HS-27A (cell line): ENCODE measurements around the gene EFCAB8.
"Not testable (repeated sequence)": the region's sequence is repeated elsewhere in the genome, so short reads cannot be mapped to it uniquely, and the experiment has no call there.

ENCODE experiments used
- DNase-seq: peaks from one replicate; pipeline ENCODE4 v3.0.0-alpha.2; 2012; ENCODE audit warnings: low read depth, missing footprints

Gene EFCAB8

DNA sequence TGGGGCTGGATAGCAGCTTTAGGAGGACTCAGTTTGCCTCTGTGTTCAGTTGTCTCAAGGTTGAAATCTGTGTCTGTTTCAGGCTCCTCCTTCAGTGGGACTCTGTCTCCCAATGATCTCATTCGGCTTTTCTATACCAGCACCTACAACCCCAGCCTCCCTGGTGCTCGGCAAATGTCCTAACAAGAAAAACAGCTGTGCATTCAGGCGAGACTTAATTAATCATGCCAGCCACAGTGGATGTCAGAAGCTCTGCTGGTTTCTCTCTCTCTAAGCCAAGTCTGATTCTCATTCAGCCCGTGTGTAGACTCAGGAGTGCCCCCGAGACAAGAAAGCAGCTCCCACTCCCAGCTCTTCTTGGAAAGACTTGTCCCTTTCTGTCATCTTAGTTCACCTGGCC, 98.7 kb downstream of the EFCAB8 start:
- DNase-seq, result no peak

DNA sequence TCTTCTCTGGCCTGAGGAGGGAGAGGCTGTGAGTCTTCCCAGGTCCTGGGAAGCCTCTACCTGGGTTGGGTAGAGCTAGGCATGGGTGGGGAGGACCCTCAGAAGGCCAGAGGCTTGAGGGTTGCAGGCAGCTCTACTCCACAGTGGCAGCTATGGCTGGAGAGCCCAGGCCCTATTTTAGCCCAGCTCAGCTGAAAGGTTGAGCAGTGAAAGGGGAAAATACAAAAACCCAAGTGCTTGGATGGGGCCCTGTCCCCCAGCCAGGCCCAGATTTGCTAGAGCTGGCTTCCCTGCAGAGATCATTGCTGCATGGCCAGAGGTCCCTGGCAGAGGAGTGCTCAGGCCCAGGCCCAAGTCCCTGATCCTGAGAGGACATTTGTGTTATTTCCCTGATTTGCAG, 99.9 kb downstream of the EFCAB8 start:
- no peak for DNase-seq

DNA sequence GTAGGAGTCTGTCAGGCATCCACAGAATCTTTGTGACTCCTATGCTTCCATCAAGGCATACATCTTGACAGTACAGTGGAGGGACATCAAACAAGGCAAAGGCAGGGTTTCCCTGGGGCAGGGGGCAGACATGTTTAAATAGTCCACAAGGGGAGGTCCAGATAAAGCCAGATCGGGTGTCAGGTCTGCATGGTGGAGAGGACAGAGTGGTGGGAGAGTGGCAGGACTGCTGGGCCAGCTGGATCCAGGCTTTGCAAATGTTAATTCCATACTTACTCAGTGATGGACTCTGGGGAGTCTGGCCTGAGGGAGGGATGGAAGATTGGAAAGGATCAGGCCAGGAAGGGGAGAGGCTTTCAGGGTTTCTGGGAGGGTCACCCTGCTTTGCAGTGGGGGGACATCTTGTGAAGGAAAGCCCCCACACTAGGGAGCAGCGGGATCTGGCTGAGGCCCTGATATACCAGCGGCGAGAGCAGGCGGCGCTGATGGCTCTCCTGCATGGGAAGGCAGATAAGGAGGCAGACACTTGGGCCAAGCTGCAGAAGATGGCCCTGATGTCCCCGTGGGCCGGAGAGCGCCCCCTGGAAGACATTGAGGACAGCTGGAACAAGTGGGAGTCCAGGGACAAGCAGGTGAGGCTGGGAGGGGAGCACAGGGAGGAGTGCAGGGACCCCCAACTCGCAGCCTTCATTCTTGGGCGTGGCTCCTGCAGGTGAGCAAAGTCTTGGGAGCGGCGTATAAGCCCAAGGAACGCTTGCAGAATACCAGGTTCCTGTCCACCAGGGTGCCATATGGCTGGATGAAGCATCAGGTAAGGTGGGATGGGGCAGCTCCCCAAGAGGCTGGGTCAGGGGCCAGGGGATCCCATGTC, 100.9 kb downstream of the EFCAB8 start:
- no peak for DNase-seq

DNA sequence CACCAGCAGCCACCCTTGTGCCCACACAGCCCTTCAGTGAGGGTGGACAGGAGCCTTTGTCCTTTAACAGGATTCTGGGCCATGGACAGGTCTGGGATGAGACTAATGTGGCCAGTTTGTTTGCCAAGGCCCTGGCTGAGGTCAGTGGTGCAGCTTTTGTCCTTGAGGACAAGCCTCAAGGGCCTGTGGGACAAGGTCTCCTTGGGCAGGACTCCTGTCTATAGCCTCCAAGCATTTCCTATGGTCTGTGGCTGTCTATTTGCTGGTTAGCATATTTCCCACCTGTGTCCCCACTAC, 101.4 kb downstream of the EFCAB8 start:
- DNase-seq, result no peak

DNA sequence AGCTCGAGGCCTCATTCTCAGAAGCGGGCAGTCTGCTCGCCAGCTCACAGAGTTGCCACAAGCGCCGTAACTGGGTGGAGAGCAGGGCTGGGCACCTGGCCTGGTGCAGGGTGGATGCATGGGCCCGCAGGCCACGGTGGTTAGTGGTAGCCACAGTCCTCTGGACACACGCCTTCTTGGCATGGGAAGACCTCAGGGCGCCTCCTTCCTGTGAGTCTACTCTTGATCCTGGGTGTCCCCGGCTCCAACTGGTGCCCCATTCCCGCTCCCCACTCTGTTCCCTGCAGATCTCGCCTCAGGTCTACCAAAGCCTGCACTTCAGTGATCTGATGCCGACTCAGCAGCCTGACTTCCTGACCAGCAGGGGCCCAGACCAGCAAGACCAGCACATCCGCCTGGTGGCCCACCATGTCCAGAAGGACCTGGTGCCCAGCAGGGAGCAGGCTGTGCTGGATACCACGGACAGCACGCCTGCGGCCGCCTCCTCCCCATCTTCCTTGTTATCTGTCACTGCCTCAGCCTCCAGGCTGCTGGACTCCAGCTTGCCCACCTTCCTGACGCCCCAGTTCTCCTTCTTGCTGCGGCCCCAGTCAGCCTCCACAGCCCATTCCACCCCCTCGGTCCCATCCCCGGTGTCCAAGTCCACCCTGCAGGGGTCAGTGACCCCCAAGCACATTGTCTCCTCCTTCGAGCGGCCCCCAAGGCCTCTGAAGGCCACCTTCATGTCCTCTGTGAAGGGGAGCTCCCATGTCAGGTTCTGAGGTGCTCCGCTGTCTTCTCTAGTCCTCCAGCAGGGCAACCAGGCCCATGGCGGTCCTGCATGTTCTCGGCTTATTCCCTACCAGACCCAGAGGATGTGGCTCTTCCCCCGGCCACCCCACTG, 102.4 kb downstream of the EFCAB8 start:
- DNase-seq, result no peak

DNA sequence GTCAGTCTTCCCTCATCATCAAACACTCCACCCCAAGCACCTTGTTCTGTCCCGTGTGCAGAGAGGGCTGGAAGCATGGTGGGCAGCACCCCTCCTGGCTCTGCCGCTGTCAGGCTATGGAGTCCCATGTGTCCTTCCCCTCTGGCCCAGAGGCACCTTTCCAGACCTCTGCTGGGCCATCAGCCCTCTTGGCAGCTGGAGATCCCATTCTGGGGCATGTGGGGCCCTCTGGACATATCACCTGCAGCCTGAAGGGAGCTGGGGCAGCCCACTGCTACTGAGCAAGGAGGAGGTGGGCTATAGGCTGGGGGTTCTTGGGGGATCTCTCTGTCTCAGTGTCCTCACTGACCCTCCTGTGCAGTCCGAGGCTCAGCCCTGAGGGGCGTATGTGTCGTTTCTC, 103.3 kb downstream of the EFCAB8 start:
- no peak for DNase-seq

DNA sequence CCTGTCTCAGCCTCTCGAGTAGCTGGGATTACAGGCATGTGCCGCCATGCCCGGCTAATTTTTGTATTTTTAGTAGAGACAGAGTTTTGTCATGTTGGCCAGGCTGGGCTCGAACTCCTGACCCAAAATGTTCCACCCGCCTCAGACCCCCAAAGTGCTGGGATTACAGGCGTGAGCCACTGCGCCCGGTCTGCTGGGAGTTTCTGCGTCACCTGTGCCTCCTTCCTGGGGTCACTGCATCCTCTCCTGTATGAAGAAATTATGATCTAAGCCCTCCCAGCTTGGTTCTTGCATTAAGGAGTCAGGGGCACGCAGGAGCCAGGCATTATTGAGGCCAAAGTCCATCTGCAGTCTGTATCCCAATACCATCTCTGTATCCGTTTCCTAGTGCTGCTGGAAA, 103.9 kb downstream of the EFCAB8 start:
- DNase-seq, result not testable (repeated sequence)

DNA sequence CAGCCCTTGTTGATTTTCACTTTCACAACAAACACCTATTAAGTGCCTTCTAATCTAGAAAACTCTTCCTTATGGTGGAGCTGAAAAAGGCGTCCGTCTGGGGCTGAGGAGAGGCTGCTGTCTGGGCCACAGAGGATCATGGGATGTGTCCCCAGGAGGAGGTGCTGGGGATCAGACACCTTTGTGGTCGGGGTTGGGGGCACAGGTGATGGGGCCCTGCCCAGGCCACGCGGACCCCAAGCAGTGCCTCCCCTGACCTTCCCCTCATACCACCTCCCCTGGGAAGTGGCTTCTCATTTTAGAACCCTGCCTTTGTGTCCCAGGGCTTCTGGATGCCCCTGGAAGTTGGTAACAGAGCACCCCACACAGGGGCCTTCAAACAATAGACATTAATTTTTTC, 104.5 kb downstream of the EFCAB8 start:
- DNase-seq, result no peak

DNA sequence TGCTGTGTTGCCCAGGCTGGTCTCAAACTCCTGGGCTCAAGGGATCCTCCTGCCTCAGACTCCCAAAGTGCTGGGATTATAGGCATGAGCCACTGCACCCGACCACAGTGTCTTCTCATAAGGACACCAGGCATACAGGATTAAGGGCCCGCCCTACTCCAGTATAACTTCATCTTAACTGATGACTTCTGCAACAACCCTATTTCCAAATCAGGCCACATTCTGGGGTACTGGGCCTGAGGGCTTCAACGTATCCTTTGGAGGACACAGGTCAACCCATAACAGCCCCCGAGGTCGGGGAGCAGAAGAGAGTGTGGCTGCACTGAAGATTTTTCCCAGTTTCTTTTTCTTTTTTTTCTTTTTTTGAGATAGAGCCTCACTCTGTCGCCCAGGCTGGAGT, 105.9 kb downstream of the EFCAB8 start:
- no peak for DNase-seq

DNA sequence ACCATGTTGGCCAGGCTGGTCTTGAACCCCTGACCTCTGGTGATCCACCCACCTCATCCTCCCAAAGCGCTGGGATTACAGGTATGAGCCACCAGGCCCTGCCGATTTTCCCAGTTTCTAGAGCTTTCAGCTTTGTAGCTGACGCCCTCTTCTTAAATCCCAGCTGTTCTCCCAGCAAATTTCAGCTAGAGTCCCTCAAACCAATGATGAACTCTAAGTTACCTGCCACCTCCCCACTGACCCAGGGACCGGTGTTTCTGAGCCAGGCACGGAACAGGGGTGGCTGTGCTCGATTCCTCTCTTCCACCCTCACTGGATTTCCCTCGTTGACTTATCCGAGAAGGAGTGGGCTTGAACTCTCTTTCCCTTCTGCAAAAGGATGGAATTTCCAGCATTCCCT, 106.4 kb downstream of the EFCAB8 start:
- DNase-seq, result no peak

DNA sequence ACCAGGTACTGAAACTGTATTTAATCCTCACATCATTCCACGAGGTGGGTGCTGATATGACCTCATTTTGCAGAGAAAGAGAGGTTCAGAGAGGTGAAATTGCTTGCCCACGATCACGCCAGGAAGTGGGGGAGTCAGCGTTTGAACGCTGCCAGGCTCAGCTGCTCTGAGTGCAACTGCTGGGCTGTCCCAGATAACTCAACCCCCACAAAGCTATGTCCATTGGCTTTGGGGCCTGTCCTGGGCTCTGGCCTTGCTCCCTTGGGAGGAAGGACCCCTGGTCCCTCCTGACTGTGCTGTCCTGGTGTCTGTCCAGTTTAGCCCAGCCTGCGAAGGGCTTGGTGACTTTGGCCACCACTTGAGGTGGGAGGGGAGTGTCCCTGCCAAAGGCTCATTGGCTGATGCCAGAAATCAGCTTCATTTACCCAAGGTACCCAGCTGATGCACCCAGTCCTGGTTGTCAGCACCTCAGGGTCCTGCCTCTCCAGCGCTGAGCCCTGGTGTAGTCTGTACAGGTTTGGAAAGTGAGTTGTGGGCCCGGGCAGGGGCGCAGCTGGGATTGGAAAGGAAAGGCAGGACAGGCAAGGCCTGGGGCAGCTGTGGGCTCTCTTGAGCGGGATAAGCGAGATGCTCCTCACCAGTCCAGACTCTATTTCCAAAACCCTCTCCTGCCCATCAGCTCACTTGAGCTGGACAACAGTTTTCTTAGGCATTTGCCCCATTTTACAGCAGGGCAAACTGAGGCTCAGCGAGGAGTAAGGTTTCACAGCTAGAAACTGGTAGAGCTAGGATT, 107.1 kb downstream of the EFCAB8 start:
- DNase-seq, result no peak

DNA sequence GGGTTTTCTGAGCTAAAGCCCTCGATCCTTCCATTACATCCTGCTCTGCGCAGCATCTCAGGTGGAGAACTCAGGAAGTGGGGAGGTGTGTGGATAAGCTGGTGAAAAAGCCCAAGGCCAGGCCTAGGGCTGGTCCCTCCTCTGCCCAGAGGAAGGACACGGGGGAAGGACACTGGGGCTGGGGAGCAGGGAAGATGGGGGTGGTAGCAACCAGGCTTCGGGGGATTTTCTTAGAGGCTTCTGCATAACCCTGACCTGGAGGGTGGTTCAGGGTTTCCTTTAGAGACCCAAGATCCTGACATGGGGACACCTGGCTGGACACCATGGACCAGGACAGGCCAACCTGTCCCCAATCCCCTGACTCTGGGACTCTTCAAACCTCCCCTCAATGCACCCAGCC, 107.7 kb downstream of the EFCAB8 start:
- no peak for DNase-seq

DNA sequence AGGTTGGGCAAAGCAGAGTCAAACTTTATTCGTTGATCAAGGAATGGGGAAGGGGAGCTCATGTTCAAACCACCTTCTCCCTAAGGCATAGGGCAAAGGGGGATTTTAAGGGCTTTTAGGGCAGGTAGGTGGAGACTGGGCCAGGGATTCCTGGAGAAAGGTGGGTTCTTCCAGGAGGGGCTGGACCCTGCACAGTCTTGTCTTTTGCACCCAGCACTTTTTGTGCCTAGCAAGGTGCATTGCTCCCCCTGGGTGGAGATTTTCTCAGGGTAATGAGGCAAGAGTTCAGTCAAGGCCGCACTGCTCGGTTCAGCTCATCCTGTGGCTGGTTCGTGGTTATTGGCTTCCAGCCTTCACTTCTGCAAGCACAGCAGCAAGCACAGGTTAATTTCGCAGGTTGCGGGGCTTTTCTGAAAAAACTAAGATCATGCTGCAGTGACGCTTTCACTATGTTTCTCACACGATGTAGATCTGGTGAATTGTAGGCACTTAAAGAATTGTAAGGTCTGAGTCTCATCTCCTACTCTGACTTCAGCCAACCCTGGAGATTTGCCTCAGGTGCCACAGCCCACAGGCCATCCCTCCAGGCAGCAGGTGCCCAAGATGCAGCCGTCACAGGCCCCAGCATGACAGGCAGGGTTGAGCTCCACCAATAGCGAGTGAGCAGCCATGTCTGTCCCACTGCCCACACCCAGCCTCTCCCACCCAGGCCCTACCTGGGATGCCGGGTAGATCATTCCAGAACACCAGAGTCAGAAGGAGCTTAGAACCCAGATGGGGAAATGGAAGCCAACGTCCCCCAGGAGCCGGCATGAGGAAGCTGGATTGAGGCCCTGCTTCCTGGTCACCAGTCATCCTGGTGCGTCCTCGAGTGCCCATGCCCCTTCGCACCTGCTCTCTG, 108.4 kb downstream of the EFCAB8 start:
- no peak for DNase-seq

DNA sequence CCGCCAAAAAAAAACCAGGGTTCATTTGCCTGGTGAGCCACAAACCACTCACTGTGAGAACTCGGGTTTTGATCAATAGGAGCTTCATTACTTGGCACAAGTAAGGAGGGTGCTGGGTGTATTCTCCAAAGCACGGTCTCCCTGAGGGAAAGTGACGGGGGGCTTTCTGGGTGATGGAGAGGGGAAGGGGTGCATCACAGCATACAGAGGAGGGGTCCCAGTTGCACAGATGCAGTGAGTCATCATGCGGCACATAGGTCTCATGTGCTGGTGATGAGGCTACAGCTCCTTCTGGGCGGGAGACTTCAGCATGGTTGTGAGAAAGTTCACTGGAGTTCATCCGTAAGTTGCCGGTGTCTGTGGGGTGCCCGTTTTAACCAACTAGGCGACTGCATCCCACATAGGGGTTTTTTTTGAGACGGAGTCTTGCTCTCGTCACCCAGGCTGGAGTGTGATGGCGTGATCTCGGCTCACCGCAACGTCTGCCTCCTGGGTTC, 109.3 kb downstream of the EFCAB8 start:
- DNase-seq, result no peak

DNA sequence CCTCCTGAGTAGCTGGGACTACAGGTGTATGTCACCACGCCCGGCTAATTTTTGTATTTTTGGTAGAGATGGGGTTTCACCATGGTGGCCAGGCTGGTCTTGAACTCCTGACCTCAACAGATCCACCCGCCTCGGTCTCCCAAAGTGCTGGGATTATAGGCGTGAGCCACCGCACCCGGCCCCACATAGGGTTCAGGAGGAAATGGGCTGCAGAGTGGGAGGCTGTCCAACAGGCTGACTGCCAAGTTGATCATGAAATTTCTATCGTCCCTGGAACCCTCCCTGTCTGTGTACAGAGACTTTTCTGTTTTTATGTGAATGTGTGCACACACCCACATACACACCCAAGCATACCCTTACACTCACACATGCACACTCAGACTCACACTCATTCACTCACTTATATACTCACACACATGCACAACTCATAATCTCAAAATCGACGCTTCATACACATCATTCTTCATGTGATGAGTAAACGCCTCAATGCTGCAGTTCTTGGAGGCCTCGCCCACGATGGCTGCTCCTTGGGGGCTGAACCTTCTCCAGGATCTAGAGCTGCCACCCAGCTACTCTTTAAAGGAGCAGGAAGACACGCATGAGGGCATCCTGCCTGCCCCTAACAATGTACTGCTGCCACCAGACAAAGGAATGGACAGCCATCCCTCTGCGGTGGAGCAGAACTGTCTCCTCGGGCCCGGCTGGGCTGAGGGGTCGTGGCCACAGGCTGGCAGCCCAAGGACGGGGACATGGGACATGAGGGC, 109.9 kb downstream of the EFCAB8 start:
- no peak for DNase-seq

DNA sequence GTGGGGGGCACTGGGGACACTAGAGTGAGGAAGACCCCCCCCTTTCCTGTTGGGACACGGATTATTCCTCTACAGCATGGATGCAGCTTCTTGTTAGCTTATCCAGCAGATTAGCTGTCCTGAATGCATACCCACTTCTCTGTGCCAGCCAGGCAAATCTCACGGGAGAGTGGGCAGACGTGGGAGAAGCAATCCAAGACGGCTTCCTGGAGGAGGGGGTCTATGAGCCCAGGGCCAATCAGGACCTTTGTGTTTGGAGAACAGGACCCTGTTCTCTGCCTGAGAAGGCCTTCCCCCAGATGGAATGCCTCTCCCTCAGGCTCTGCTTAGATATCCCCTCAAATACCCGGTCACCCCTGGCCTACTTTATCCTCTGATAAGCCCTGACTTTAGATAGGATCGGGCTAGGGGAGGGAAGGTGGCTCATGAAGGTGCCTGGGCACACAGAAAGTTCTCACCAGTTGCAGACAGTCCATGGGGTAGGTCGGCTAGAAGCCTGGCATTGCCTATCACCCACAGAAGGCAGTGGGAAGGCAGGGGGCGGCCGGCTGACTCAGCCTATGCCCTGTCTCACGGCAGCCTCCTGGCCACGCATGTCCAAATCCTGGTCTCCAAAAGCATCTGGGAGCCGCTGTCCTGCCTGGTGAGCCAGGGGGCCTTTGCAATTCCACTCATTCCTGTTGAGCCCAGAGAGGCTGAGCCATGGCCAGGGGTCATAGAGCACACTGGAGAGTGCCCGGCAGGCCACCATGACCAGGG, 110.8 kb downstream of the EFCAB8 start:
- no peak for DNase-seq

DNA sequence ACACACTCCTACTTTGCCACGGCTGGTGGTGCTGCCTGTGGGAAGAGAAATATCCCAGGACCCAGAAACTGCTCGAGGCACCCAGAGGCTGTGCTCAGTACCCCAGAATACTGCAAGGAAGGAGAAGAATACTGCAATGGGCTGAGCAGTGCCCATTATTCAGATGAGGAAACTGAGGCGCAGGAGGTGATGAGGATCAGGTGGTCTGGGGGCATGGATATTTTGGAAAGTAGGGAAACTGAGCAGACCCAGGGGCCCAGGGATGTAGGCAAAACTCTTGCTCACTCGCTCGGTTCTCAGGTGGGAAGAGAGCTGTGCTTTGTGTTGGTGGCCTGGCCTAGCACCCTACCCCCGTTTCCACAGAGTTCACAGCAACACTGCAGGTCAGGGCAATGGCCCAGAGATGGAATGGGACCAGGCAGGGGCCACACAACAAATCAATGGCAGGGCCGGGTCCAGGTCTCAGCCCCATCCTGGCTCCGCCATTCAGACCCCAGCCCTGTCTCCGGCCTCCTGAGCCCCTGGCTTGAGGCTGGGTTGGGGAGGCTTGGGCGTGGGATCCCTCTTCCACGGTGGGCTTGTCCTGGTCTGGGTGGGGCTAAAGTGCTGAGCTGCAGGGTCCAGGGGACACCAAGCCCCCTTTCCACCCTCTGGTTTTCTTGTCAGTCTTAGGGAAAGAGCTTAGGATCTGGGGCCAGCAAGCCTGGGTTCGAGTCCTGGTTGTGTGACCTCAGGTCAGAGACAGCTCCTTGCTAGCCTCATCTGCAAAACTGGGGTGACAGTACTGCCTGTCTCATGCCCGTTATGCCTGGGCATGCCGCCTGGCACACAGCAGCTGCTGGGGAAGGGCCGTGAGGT, 111.6 kb downstream of the EFCAB8 start:
- no peak for DNase-seq

DNA sequence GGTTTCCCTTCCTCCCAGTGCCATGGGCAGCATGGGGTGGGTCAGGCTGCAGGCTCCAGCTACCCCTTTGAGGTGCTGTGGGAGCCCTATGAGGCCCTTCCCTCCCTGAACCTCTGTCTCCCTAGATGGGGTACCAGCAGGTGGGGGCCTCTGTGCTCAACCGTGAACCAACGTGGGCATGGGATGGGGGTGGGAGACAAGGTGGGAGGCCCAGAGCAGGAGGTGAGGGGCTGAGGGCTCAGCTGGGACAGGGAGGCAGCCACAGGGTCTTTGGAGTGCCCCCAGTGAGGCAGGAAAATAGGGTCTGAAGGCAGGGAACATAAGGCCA, 112.2 kb downstream of the EFCAB8 start:
- no peak for DNase-seq

DNA sequence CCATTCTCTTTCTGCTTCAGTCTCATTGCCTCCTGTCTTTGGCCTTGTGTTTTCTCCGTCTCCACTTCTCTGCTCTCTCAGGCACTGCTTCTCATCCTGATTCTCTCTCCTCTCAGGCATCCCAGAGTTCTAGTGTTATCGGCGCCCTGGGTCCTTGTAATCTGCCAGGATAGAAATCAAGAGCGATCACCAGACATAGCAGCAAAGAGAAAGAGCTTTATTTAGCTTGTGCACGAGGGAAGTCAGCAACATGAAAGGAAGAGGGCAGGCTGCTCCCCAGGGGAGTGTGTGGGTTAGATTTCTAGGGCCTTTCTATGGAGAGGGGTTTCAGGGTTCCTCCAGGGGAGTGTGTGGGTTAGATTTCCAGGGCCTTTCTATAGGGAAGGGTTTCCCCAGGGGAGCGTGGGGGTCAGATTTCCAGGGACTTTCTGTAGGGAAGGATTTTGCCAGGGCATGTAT, 113.0 kb downstream of the EFCAB8 start:
- no peak for DNase-seq
